ENCODE data around the gene GPAM.
"Not testable (repeated sequence)": the region's sequence is repeated elsewhere in the genome, so short reads cannot be mapped to it uniquely, and the experiment has no call there.

DNA sequence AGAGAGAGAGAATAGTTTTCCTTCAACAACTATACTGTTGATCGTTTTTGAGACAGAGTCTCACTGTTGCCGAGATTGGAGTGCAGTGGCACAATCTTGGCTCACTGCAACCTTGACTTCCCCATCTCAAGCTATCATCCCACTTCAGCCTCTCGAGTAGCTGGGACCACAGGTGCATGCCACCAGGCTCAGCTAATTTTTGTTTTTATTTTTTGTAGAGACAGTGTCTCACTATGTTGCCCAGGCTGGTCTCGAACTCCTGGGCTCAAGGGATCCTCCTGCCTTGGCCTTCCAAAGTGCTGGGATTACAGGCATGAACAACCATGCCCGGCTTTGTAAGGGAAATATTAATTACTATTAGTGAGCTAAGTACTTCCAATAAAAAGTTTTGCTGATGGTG lies 16.7 kb upstream of the GPAM start:
- TF ChIP-seq POLR2A, CTCF (IDR thresholded peaks at IDR 0.05): not testable (repeated sequence)

Data from right lobe of liver (tissue), 4 donors.